Measurements from ENCODE around the gene KCNE4.
A peak's percentile ranks its signal among the peaks of the same experiment; 100 is the strongest.

KCNE4 gene

DNA sequence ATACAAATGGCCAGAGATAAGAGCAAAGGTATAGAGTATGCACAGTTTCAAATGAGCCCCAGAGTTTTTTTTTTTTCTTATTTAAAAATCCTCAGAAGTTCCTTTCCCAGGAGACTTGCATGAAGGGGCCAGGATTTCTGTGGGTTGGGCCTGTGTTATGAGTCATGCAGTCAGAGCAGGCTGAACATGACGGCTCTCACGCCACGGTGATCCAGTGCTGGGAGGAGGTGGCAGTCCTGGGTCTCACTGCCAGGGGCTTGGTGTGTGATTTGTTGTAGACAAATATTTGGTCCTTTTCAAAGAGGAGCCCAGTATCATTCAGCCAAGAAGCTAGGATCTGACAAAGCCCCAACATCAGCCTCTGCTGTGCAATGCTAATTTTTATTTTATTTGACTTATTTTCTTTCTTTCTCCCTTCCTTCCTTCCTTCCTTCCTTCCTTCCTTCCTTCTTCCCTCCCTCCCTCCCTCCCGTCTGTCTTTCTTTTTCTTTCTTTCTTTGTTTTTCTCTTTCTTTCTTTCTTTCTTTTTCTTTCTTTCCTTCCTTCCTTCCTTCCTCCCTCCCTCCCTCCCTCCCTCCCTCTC, 10.4 kb upstream of the KCNE4 start:
- peak; percentile 67 for DNase-seq (ENCODE audit: low read depth)

DNA sequence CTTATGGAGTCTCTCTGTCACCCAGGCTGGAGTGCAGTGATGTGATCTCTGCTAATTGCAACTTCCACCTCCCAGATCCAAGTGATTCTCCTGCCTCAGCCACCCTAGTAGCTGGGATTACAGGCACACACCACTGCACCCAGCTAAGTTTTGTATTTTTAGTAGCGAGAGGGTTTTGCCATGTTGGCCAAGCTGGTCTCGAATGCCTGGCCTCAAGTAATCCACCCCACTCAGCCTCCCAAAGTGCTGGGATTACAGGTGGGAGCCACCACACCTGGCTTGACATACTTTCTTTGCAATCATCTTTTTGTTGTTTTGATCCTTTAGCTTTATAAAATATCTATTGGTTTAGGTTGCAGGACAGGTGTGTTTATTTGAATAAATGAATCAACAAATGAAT, 9.7 kb upstream of the KCNE4 start:
- DNase-seq (ENCODE audit: low read depth) = no peak

DNA sequence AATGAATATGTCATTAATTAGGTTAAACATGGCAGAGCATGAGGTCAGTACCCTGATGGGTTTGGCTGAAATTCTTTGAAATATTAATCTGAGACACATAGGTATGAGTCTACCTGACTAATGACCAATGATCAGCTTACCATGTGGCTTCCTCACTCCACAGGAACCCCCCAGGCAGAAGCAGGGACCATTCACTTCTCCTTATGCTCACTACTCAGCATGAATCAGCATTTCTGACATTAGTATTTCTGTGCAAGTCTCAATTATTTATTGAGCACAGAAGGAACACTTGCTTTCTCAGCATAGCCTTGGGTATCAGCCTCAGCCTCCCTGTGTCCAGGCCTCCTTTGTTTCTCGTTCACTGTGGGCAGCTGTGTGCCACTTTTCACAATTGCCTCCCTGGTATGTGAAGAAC, 9.3 kb upstream of the KCNE4 start:
- no peak for DNase-seq (ENCODE audit: low read depth)

DNA sequence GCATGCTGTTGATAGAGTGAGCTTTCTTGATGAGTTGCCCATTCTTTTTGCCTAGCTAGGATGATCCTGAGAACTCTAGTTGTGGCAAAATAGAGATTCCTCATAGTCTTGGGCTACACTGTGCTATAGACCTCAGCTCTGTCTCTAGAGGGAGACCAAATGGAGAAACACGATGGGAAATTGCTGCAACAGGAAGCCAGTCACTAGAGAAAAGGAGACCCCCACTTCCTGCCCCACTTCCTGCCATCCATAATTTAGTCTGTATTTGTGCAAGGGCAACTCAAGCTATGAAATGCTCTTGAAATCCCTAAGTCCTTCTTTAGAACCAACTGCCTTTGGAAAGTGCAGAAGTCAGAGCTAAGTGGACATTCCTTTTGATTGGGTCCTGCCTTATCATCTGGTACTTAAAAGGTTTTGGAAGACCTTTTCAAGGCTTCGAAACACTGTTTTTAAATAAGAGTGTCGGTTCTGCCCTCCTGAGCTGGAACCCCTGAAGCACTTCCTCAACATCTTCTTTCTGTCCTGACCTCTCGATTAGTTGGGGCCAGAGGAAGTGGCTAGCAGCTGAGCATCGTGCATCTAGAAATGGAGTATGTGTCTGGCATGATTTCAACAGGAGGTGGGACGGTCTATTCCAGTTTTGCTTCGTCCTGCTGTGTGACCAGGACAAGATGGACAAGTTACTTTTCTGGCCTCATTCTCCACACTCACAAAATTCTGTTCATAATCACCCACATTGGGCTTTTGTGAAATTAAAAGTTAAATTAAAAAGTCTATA, 8.6 kb upstream of the KCNE4 start:
- DNase-seq (ENCODE audit: low read depth) = no peak

DNA sequence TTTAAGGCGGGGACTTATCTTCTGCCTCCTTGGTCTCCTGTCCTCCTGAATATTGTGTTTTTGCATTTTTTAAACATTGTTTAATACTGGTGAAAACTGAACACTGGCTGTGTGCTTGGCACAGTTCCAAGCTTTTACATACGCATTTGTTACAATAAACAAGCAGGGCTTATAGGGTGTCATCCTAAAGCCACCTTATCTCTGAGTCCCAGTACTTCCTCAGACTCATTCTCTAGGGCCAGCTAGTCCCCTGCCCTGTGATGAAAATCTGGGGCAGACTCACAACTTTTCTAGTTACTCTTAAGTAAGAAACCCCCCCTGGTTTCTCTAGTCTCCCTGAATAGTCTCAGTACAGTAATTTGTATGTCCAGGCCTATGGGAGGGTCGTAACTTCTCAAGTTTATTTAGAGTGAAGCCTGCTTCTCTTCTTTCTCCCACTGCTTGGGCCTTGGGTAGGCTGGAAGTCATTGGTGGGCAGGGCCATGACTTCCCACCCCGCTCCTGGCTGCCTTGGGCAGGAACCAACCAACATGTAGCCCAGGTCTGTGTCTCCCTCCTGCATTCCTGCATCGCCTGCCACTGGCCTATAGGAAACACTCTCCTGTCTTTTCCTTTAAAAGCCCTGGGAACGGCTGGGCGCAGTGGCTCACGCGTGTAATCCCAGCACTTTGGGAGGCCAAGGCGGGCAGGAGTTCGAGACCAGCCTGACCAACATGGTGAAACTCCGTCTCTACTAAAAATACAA, 7.7 kb upstream of the KCNE4 start:
- no peak for DNase-seq (ENCODE audit: low read depth)

DNA sequence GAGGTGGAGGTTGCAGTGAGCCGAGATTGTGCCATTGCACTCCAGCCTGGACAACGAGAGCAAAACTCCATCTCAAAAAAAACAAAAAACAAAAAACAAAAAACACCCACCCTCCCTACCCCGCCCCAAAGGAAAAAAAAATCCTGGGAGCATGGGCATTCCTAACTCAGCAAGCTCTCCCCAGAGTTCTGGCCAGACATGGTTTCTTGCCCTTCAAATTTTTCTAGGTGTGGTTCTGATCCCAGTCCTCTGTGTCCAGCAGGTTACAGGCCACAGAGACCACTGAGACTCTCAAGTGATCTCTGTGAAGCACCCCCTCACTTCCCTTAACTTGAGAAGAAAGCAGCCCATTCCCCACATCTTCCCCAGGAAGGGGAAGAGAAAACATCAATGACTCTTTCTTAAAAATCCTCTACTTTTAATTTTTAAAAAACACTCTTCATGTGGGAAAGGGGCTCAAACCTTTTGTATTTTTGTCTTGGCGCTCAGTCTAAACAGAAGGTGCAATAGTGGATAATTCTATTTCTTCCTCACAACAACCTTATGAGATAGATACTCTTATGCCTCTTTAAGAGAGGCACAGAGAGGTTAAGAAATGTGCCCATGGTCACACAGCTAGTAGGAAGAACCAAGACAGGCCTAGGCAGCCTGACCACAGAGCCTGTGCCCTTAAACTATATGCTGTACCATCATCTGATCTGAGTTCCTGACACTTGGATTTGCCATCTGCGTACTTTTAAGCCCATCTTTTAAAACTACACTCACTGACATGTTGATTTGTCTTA, 6.9 kb upstream of the KCNE4 start:
- DNase-seq (ENCODE audit: low read depth) = no peak

DNA sequence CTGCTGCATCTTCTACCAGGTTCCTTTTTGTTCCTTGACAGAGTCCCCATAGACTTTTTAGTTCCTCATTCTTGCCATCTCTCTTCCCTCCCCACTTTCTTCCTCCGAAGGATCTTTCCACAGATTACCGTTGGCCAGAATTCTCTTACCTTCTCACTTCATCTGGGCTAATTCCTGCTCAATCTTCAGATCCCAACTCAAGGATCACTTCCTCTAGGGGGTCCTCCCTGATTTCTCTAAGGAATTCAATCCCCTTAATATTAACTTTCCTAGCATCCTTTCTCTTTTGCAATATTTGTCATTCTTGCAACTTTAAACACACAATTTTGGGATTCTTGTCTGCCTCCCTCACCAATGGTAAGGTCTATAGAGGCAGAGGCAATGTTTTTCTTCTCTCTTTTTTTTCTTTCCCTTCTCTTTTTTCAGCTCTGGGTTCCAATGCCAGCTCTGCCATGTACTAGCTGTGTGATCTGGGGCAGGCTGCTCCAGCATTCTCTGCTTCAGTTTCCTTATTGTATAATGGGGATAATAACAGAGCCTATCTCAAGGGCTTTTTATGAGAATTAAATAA, 5.4 kb upstream of the KCNE4 start:
- DNase-seq (ENCODE audit: low read depth) = no peak

DNA sequence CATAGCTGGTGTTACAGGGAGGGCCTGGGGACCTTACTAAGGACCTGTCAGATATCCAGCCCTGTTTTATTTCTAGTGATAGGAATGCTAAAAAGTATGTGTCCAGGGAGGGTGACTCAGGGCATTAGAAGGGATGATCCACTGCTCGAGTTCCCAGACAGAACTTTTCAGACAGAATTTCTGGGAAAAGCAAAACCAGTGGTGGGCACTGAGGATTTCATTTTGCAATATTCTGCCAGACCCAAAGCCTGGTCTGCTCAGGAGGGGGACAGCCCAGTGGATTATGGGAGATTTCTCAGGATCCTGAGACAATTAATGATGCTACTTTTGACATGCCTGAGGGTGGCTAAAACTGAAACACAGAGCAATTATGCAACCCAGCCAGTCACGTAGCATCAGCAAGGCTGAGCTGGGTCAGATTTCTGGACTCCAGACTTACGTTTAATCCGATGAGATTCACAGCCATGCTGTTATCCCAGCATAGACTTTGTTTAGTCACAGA, 4.7 kb upstream of the KCNE4 start:
- DNase-seq (ENCODE audit: low read depth) = peak; percentile 52

DNA sequence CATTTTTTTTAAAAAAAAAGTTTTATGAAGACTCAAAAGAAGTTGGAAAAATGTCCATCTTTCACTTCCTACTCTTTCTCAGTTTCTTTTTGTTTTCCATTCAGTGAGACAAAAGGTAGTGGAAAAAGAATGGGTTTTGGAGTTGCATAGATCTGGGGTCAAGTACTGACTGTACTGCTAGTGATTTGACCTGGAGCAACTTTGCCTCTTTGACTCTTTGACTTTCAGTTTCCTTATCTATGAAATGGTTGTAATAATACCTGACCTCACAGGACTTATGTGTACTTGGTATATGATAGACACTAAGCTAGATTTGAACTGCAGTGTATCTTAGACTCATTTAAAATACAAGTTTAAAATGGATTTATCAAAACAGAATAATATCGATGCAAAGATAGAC, 3.5 kb upstream of the KCNE4 start:
- DNase-seq (ENCODE audit: low read depth) = no peak

DNA sequence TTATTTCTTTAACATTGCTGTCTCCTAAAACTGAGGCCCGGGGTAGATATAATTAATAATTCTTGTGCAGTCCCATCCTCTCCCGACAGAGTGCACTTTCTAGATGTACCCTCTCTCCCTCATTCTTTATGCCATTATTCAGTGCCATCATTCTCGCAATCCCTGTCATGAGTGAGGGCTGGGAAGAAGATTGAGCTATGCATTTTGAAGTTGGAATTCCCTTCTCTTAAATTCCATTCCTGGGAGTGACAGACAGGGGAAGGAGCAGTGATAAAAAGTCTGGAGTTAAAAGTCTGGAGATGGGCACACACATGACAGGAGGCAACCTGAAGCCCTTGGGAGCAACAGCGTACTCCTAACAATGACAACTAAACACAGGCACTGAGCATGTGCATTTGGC, 2.6 kb upstream of the KCNE4 start:
- DNase-seq (ENCODE audit: low read depth) = no peak

DNA sequence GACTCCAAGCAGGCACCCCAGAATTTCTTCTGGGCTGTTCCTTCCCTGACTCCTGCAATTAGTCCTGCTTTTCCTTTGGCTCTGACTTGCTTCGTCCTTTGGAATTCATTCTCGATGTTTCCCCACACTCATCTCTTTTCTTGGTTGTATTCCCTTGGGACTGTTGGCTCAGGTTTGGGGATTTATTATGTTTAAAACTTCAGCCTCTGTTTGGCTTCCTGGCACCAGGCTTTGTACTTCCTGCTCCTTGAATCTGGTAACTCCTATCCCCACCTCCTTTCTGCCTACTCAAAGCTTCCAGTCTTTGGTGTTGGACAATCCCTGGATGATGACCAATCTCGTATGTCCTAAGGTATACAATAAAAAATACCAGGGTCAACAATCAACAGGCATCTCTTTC, 1.8 kb upstream of the KCNE4 start:
- DNase-seq (ENCODE audit: low read depth) = no peak

DNA sequence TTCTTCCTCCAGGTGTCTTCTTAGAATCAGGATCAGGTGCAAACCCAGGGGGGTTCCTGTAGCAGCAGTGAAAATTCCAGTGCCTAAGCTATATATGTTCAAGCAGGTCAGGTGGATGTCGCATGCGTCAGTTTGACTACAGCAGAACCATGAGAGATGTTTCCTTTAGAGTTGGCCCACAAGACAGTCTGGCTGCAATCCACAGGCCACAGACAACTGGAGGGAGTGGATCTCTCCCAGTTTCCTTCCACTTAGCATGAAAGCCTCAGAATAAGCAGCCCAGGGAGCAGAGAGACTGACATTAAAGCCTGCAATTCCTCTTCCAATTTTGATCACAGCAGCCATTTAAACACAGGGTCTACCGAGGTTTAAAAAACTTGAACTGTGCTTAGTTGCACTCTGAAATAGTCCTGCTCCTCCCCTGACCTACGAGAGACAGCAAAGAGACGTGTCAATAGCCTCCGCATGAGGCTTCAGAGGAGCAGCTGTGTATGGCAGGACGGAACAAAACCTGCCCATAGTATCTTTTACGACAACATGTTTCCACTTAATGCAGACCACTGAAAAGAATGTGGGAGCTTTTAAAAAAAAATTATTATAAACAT, 988 bp upstream of the KCNE4 start:
- DNase-seq (ENCODE audit: low read depth) = no peak

DNA sequence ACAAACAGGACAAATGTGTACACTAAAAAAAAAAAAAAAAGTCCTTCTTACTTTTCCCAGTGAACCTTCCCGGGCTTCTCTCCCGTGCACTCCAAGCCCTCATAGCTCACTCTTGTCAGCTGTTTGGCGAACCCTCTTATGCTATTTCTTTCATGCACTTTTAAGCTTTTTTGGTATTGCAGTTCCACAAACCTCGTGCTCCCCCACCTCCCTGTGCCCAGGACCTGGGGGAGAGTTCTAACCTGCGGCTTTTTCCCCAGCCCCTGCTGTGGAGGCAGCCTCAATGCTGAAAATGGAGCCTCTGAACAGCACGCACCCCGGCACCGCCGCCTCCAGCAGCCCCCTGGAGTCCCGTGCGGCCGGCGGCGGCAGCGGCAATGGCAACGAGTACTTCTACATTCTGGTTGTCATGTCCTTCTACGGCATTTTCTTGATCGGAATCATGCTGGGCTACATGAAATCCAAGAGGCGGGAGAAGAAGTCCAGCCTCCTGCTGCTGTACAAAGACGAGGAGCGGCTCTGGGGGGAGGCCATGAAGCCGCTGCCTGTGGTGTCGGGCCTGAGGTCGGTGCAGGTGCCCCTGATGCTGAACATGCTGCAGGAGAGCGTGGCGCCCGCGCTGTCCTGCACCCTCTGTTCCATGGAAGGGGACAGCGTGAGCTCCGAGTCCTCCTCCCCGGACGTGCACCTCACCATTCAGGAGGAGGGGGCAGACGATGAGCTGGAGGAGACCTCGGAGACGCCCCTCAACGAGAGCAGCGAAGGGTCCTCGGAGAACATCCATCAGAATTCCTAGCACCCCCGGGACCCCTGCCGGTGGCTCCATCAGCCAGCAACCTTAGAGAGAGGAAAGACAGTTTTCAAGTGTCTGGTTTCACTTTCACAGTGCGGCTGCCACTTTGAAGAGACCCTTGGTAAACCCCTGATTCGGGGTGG, 826 bp downstream of the KCNE4 start:
- no peak for DNase-seq (ENCODE audit: low read depth)

DNA sequence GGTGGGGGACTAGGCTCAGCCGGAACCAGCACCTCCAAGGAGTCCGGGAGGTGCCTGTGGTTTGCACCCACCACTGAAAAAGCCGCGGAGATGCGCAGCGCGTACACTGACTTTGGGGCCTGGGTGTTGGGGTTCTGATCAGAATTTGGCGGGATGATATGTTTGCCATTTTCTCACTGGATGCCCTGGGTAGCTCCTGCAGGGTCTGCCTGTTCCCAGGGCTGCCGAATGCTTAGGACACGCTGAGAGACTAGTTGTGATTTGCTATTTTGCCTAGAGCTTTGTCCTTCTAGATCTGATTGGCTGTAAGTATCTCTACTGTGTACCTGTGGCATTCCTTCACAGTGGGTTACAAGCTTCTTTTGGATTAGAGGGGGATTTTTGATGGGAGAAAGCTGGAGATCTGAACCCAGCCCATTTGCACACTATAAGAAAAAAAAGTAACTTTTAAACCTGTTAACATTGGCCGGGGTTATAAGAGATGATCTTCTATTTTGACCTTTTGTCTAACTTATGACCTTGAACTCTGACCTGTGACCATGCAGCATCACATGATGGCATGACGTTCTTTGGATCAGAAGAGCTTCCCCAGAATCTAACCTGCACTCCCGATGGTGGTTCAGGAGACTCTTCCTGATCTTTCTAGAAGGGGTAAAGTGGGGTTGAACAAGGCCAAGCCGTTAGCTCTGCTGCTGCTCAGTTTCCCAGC, 1.6 kb downstream of the KCNE4 start:
- DNase-seq (ENCODE audit: low read depth) = no peak

DNA sequence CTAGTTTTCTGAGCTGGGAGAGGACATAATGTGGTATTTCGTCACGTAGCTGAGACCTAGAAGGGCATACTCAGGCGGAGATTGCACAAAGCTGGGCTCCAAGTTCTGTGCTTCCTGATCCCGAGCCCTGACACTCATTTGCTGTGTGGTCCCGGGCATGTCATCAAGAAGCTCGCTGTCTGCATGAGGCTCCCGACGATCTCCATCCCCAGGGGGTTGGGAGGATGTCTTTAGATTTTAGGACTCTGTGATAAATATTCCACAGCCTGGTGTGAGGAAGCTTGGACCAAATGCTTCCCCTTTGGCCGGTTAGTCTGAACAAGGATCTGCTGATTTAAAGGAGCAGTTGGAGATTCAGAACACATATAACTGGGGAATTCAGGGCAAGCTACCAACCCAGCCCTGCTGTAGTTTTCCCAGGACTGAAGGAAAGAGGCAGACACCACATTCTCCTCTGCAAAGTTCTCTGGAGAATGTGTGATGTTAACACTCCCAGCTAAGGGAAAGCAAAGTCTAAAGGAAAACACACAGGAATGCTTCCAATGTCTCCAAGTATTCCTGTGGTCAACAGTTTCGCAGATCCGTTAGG, 2.3 kb downstream of the KCNE4 start:
- DNase-seq (ENCODE audit: low read depth) = no peak

DNA sequence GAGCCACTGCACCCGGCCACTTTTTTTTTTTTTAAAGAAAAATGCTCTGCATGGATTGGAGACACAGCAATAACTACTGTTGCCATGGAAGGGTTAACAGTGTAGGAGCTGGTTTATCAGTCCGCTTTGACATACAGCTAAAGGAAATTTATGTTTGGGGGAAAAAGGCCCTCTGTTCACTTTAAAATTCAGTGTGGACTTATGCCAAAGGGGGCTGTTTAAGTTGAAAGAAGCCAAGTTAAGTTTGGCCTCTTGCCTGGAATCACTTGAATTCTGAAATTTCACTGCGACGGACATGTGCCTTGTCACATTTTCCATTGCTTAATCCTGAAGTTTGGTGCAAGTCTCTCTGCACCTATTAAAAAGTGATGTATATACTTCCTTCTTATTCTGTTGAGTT, 3.1 kb downstream of the KCNE4 start:
- no peak for DNase-seq (ENCODE audit: low read depth)

DNA sequence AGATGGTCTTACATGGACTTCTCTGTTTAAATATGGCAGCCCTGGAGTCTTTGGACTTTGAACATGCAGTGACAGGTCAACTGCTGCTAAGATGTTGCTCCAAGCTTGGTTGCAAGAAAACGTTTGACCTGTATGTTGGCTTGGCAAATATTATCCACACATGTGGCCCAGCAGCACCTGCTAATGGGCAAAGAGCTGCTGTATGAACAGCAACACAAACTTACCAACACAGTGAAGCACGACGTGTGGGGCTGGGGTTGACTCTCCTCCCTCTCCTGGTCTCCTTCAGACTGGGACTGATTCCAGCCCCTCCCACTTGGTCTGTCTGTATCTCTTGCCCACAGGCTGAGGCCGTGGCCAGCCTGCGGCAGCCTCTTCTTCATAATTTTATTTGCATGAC, 3.8 kb downstream of the KCNE4 start:
- no peak for DNase-seq (ENCODE audit: low read depth)

DNA sequence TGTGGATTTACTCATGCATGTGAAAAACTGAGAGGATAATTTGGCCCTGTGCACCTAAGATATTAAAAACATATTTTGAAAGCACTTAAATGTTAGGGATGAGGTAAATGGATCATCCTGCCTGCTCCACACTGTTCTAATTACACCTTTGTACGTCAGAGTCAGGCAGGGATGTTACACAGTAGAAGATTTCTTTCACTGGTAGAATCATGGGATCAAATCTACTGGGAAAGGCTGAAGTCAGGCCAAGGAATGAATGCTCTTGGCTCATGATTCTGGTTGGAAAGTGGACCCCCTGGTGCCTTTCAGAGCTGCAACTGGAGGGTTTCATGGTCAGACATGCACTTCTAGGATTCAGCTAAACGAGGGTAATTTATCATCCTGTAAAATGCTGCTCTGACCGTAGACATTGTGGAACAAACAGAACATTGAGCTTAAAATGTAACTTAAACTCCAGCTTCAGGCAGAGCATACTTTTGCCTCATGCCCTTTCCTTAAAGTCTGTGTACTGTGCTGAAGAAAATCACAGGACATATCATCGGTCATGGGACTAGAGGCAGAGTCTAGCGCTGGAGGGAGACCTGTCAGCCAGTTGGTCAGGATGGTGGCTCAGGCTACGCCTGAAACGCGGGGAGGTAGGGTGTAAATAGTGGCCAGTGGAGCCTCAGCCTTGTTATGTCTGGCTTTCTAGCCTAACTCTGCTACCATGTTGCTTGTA, 4.9 kb downstream of the KCNE4 start:
- no peak for DNase-seq (ENCODE audit: low read depth)

DNA sequence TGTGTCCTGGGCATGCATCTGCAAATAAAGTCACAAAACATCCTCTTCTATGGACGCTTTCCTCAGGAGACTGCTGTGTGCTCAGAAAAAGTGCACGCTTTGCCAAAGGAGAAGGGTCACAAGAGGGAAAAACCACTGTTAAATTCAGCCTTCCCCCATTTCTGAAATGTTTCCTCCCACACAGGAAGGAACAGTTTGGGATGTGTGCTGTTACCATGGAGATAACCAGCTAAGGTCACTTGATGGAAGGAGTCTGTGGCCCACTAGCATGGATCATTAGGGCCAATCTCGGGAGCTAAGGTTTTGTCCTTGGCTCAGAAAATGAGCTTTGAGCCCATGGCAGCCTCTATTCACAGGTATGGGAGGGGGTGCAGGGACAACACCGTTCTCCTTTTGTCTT, 5.6 kb downstream of the KCNE4 start:
- DNase-seq (ENCODE audit: low read depth) = no peak
